ENCODE results near the gene HOXA4.

HOXA4 gene

GRCh38 chr7:27103489-27104226, 26.9 kb downstream of the HOXA4 start:
- no peak for DNase-seq (ENCODE audit: low read depth in 1 of 2, low spot score in 1 of 2)

GRCh38 chr7:27102581-27103442, 27.7 kb downstream of the HOXA4 start, which contains the start of gene HOXA2:
Gene HOXA2, minus strand, starts transcription at chr7:27102683. Its CDS starts 183 bp downstream, at chr7:27102500.
- no peak within 1 kb of the TSS for H3K27ac ChIP-seq (replicated peaks)
- TF ChIP-seq, protein P1, sequence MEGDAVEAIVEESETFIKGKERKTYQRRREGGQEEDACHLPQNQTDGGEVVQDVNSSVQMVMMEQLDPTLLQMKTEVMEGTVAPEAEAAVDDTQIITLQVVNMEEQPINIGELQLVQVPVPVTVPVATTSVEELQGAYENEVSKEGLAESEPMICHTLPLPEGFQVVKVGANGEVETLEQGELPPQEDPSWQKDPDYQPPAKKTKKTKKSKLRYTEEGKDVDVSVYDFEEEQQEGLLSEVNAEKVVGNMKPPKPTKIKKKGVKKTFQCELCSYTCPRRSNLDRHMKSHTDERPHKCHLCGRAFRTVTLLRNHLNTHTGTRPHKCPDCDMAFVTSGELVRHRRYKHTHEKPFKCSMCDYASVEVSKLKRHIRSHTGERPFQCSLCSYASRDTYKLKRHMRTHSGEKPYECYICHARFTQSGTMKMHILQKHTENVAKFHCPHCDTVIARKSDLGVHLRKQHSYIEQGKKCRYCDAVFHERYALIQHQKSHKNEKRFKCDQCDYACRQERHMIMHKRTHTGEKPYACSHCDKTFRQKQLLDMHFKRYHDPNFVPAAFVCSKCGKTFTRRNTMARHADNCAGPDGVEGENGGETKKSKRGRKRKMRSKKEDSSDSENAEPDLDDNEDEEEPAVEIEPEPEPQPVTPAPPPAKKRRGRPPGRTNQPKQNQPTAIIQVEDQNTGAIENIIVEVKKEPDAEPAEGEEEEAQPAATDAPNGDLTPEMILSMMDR (IDR thresholded peaks at IDR 0.05; ENCODE audit: insufficient read depth, low read length), result no peak
- TF ChIP-seq GABPA (IDR thresholded peaks at IDR 0.05; ENCODE audit: low read depth) (no peak), POLR2AphosphoS5 (IDR thresholded peaks at IDR 0.05; ENCODE audit: low read depth) (no peak), REST (IDR thresholded peaks at IDR 0.05; ENCODE audit: insufficient replicate concordance, low read depth) (no peak), SPI1 (IDR thresholded peaks at IDR 0.05; ENCODE audit: borderline replicate concordance, low read depth) (no peak)
- H3K4me3 ChIP-seq (replicated peaks; ENCODE audit: insufficient read depth, low read length), result no peak within 1 kb of the TSS
- no peak for DNase-seq (ENCODE audit: low read depth in 1 of 2, low spot score in 1 of 2)
- H3K27me3 ChIP-seq (ENCODE audit: insufficient read depth, poor library complexity, severe bottlenecking), result peaks cover 38% of the 10 kb centered on the region

More at GRCh38 chr7:27103489-27104226, 26.9 kb downstream of the HOXA4 start:
- Histone ChIP-seq H3K4me3 (replicated peaks; ENCODE audit: insufficient read depth, low read length) (no peak overlapping the region), H3K27ac (replicated peaks) (no peak overlapping the region), H3K27me3 (ENCODE audit: insufficient read depth, poor library complexity, severe bottlenecking) (peaks cover 38% of the 10 kb centered on the region)
- no peak for TF ChIP-seq REST (IDR thresholded peaks at IDR 0.05; ENCODE audit: insufficient replicate concordance, low read depth)
- no peak for TF ChIP-seq POLR2AphosphoS5 (IDR thresholded peaks at IDR 0.05; ENCODE audit: low read depth)
- TF ChIP-seq, protein P1 (IDR thresholded peaks at IDR 0.05; ENCODE audit: insufficient read depth, low read length), result no peak
- TF ChIP-seq SPI1 (IDR thresholded peaks at IDR 0.05; ENCODE audit: borderline replicate concordance, low read depth), result no peak
- no peak for TF ChIP-seq GABPA (IDR thresholded peaks at IDR 0.05; ENCODE audit: low read depth)

DNA sequence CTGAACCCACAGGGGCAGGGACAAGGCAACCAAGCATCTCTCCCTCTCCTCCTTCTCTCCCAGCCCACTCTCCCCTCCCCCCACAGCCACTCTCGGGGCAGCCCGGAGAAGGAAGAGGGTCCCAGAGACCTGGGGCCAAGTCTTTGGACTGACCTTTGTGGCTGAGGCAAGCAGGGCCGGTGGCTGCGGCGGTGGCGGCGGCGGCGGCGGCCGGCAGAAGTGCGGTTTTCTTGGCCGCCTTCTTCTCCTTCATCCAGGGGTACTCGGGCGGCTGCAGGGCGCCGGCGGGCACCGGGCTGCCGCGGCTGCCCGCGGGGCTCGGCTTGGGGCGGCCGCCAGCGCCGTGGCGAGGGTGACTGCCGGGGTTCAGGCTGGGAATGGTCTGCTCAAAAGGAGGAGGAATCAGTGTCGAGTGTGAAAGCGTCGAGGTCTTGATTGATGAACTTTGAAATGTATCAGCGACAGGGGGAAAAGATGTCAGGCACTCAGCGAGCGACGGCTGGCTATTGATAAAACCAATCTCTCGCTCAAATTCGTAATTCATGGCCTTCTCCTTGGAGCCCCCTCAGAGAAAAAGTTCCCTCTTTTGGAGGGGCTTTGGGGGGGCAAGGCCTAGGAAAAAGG, 28.5 kb downstream of the HOXA4 start:
- DNase-seq (ENCODE audit: low read depth in 1 of 2, low spot score in 1 of 2), result no peak
- Histone ChIP-seq H3K4me3 (replicated peaks; ENCODE audit: insufficient read depth, low read length) (no peak overlapping the region), H3K27me3 (ENCODE audit: insufficient read depth, poor library complexity, severe bottlenecking) (peaks cover 38% of the 10 kb centered on the region), H3K27ac (replicated peaks) (no peak overlapping the region)
- TF ChIP-seq GABPA (IDR thresholded peaks at IDR 0.05; ENCODE audit: low read depth) (no peak), REST (IDR thresholded peaks at IDR 0.05; ENCODE audit: insufficient replicate concordance, low read depth) (no peak), POLR2AphosphoS5 (IDR thresholded peaks at IDR 0.05; ENCODE audit: low read depth) (no peak), SPI1 (IDR thresholded peaks at IDR 0.05; ENCODE audit: borderline replicate concordance, low read depth) (no peak)
- TF ChIP-seq, protein P1 (IDR thresholded peaks at IDR 0.05; ENCODE audit: insufficient read depth, low read length), result no peak

Measured in HL-60 (cell line).